Measurements from ENCODE around the gene CLDN3.

Gene CLDN3

DNA sequence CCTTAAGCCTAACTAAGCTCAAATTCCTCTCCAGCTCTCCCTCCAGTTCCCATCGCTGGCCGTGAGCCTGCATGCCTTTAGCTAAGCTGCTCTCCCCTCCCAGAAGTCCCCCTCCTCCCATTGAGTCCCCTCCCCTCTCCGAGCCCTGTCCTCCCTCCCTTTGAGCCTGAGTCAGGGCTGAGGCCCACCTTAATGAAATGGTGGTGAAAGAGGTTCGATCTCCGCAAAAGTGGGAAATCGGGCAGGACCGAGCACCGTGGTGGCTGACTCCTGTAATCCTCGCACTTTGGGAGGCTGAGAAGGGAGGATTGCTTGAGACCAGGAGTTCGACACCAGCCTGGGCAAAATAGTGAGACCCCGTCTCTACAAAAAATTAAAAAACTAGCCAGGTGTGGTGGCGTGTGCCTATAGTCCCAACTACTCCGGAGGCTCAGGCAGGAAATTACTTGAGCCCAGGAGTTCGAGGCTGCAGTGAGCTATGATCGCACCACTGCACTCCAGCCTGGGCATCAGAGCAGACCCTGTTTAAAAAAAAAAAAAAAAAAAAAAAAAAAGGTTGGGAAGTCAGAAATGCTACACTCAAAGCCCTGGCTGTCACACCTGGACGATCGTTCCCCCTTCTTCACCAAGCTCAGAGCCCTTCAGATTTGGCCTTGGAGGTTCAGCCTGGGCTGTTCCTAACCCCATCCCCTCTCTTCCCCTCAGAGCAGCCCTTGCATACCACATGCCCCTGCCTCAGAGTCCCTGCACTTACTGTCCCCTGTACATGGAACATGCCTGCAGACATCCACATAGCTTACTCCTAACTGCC lies 995 bp upstream of the CLDN3 start:
- no peak for DNase-seq

DNA sequence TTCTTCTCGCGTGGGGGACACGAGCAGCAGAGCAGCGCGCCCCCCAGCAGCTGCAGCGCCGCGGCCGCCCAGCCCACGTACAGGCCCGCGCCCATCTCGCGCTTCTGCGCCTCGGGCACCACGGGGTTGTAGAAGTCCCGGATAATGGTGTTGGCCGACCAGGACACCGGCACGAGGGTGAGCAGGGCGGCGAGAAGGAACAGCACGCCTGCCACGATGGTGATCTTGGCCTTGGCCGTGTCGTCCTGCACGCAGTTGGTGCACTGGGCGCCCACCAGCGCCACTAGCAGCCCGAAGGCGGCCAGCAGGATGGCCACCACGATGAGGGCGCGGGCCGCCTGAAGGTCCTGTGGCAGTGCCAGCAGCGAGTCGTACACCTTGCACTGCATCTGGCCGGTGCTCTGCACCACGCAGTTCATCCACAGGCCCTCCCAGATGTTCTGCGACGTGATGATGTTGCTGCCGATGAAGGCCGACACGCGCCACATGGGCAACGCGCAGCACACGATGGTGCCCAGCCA lies 529 bp downstream of the CLDN3 start:
- no peak for DNase-seq

DNA sequence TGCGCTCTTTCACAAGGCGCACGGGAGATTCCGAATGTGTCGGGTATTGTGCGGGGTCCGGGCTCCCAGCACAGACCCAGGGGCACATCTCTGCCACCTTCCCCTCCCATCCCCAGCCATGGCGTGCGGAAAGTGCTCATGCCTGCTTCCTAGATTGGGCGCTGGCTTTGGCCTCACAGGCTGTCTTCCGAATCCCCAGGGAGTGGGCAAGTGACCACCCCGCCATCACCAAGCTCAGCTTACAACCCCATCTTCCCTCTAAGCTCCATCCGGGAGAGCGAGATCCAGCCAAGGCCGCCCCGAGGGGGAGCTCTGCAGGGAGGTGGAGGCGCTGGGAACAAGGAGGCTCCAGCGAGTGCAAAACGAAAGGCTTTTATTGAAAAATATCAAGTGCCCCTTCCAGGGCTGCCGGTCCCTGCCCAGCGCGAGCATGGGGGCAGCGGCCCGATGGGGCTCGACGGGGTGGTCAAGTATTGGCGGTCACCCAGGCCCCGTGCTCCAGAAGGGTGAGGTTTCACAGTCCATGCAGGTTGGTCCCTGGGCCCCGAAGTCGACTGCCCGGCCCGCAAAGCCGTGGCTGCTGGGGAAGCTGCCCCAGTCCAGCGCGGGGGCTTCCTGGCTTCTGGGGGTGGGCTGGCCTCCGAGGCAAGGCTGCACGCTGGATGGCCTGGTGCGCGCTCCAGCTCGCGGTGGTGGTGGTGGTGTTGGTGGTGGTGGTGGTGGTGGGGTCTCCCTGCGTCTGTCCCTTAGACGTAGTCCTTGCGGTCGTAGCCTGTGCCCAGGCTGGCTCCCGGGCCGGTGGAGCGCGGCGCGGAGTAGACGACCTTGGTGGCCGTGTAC lies 1.2 kb downstream of the CLDN3 start:
- no peak for DNase-seq

DNA sequence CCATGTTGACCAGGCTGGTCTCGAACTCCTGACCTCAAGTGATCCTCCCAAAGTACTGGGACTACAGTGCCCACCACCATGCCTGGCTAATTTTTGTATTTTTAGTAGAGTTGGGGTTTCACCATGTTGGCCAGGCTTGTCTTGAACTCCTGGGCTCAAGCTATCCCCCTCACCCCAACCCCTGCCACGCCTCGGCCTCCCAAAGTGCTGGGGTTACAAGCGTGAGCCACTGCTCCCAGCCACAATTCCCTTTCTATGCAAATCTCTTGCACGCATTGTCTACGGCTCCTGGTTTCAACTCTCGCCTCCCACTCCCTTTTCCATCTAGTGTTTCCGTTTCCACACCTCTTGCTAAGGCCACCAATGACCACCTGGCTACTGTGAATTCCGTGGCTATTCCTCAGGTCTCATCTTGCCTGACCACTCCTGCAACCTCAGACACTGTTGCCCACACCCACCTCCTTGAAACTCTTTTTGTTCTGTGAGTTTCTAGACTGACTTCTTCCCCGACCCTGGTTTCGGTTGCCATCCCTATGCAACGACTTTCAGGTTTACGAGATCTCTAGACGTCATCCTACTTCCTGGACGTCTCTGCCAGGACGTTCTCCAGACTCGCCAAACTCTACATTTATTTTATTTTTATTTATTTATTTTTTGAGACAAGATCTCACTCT lies 3.4 kb downstream of the CLDN3 start:
- no peak for DNase-seq

DNA sequence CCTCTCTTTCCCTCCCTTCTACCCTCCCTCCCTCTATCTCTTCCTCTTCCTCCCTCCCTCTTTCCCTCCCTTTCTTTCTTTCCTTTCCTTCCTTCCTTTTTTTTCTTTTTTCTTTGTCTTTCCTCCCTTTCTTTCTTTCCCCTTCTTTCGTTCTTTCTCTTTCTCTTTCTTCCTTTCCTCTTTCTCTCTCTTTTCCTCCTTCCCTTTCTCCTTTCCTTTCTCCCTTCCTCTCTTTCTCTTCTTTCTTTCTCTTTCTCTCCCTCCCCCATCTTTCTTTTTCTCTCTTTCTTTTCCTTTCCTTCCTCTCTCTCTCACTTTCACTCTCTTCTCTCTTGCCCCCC lies 7.4 kb downstream of the CLDN3 start:
- no peak for DNase-seq

DNA sequence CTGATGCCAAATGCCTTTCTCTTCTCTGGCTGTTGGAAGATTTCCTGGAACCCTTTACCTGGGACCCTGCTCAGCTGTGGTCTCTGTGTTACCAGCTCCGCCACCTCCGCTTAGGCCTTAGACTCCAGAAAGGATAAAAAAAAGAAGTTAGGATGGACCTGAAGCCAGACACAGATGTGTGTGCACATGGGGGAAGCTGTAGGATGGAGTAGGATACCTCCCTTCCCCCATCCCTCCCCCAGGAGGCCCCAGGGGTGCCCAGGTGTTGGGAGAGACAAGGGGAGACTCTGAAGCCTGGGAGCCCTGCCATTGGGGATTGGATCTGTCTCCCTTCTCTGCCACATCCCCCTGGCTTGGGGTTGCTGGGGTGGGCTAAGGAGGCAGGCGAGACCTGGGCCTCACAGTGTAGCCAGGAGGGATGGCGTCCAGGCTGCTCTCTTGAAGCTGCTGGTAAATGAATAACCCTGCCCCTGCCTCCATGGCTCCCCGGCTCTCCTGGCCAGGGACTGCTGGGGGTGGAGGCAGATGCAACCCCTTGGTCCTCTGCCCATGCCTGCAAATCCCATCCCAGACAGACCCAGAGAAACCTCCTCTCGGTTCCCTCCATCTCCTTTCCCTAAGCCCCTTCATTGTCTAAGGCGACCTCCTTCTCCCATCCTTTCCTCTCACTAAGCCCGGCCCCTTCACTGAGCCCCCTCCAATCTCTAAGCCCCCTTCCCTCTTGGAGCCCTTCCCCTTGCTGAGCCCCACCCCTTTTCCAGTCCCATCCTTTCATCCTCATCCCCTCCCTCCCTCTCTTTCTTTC lies 8.0 kb downstream of the CLDN3 start:
- no peak for DNase-seq

DNA sequence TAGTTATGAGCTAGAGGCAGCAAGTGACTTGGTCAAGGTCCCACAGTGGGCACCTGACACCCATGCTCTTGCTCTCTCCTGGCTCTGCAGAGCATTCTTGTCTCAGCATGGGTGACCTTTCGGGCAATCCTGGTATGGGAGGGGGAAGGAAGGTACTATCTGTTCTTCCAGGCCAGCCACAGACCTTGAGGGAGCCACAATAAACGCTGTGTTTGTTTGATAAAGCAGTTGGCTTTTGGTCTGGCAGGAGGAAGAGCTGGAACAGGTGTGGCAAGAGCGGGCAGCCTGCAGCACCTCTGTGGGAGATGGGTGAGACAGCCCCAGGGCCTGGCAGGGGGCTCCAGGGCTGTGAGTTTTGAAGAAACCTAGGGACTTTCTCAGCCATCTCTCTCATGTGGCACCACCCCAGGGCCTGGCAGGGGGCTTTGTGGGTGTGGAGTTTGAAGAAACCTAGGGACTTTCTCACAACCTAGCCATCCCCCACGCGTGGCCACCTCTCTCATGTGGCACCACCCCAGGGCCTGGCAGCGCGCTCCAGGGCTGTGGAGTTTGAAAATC lies 11.4 kb downstream of the CLDN3 start:
- DNase-seq, result no peak

DNA sequence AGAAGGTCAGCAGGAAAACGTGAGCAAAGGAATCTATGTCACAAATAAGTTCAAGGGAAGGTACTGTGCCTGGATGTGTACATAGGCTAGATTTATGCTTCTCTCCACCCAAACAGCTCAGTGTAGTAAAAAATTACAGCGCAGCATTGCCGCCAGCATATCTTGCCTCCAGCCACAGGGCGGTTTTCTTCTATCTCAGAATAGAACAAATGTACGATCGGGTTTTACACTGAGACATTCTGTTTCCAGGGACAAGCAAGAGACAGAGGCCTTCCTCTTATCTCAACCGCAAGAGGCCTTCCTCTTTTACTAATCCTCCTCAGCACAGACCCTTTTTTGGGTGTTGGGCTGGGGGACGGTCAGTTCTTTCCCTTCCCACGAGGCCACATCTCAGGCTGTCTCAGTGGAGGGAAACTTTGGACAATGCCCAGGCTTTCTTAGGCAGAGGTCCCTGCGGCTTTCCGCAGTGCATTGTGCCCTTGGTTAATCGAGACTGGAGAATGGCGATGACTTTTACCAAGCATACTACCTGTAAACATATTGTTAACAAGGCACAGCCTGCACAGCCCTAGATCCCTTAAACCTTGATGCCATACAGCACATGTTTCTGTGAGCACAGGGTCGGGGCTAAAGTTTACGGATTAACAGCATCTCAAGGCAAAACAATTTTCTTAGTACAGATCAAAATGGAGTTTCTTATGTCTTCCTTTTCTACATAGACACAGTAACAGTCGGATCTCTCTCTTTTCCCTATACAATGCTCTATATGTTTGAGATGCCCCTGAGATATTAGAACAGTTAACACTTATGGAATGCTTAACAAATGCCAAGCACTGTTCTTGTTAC lies 19.9 kb downstream of the CLDN3 start:
- DNase-seq, result no peak

DNA sequence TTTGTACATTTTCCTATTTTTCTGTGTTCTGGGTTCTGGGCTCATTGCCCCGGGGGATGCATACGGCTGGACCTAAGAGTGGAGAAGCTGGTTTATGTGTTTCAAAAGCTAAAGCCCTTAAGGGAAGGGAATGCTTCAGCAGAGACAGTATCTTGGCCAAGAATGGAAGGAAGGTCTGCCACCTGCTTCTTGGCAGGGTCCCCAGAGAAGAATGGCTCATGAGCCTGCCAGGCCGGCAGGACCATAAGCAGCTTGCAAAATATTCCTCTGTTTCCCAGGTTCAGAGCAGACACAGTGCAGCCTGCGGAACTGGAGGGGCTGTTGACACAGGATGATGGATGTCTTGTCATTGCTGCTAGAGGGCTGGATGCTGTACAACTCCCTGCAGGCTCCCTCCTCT lies 23.7 kb downstream of the CLDN3 start:
- DNase-seq, result no peak

DNA sequence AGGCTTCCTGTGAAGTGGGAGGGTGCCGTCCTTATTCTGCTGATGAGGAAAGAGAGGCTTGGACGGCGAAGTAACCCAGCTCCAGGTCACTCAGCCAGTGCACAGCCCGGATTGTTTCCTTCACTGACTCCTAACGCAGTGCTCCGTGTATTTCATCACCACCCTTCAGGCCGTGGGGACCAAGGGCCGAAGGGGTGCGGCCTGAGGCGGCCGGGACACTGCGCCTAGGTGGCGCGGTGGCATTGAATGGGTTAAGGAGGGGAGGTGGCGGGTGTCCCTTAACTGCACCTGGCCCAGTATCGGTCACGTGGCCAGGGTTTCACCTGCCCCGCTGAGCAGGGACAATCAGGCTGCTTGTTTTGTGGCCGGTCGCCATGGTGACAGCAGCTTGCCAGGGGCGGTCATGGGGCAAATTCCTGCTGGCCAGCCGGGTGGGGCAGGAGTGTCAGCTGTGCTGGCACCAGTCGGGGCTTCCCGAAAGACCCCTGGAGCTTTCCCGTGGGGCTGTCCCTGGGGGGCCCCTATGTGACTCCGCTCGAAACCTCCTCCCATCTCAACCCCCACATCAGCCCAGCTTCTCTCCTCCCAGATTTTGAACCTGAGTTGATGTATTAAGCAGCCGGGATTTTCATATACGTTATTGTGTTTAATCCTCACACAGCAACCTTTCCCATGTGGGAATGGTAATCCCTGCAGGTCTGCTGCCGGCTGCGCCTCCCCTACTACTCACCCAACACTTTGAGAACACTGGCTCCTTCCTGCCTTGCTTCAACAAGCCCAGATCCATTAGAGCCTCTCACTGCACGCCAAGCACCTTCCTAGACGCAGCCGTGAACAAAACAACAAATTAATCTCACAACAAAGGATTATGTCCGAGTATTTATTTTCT lies 27.1 kb downstream of the CLDN3 start:
- no peak for DNase-seq

DNA sequence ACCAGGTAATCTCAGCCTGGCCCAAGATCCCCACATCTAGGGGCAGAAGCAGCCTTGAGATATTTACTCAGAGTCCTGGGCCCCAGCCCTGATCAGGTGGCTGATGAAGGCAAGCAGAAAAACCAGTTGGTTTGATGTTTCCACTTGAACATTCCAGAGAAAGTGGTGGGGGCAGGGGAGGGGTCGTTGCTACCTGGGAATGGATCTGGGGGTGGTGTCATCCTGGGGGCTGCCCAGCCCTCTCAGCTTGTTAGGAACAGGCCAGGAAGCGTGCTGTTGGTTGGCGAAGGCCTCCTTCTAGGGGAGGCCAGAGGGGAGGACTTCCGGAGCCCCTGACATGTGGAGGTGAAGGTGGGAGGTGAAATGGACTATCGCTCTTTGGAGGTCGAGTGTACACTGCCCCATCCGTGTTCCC lies 27.7 kb downstream of the CLDN3 start:
- DNase-seq, result no peak

DNA sequence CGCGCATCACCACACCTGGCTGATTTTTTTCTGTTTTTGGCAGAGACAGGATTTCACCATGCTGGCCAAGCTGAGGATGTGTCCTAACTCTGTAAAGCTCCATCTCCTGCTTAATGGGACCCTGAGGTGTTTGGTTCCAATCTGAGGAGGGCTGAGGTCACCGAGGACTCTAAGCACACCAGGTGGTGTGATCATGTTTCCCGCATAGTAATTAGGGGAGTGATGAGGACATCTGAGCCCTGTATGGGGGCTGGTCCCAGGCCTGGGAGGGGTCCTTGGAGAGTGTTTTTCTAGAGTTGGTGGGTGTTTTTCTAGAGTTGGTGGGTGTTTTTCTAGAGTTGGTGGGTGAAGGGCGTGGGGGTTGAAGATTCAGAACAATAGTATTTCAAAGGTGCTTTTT lies 28.5 kb downstream of the CLDN3 start:
- no peak for DNase-seq

DNA sequence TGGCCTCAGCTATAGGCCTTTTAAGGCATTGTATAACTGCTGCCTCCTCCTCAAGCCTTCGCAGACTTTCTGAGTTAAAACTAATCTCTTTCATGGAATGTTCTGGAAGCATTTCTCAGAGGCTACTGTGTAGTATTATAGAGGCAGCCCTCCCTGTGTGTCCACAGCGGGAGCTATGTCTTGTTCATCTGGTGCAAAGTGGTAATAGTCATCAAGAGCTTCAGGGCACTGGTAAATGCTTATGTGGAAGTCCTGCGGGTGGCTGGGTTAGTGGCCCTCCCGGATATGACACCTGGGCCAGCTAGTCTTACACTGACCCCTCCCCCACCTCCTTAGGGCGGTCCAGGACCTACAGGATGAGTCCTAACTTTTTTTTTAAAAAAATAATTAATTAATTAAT lies 29.3 kb downstream of the CLDN3 start:
- no peak for DNase-seq

DNA sequence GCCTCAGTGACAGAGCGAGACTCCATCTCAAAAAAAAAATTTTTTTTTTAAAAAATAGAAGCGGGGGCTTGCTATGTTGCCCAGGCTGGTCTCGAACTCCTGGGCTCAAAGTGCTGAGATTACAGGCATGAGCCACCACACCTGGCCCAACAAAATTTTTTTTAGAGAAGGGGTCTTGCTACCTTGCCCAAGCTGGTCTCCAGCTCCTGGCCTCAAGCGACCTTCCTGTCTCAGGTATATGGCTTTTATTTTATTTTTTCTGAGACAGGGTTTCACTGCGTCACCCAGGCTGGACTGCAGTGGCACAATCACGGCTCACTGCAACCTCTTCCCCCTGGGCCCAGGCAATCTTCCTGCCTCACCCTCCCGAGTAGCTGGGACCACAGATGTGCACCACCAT lies 29.9 kb downstream of the CLDN3 start:
- DNase-seq, result no peak

DNA sequence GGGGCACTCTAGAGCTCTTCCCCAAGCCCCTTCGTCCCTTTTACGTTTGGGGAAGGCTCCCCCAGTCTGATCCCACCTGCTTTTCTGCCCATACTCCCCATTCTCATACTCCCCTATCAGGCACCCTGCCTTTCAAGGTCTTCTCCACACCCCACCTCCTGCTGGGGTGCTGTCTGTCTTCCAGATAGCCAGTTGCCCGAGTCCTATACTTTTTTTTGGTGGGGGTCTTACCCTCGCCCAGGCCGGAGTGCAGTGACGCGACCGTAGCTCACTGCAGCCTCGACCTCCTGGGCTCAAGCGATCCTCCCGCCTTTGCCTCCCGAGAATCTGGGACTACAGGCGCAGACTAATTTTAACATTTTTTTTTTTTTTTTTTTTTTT lies 30.7 kb downstream of the CLDN3 start:
- no peak for DNase-seq

DNA sequence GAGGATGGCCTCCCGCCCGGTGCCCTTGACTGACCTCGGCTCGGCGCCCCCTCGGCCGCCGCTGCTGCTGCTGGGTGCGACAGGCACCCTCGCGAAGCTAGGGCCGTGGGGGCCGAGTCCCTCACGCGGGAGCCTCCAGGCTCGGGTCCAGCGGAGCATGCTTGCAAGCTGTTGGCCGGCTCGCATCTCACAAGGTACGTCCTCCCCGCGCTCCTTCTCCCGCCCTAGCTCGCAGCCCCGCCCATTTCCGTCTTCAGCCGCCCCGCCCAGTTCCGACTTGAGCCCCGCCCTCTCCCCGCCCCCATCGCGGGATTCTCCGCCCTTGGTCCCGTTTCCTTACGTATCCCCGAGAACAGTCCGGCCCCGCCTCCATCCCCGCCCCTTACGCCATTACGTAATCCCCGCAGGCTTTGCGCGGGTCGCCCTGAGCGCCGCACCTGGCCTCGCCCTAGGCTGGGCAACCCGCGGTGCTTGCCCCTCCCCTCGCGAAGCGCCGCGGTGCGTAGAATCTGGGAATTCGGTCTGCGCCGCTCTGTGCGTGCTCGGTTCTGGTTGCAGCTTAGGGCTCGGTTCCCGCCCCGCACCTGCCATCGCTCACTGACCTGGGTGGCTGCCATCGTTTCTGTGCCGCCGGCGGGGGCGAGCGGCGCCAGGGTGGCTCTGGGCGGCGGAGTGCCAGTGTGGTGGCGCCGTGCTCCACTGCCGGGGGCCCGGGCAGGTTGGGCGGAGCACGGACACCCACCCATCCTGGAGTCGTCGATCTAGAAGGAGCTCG lies 31.3 kb downstream of the CLDN3 start, which contains the start of gene ABHD11:
ABHD11 (minus strand) TSS at position 191 of the 775 bp plus-strand sequence; CDS start at position 159, 32 bp downstream.
- peak; percentile 97 for DNase-seq

DNA sequence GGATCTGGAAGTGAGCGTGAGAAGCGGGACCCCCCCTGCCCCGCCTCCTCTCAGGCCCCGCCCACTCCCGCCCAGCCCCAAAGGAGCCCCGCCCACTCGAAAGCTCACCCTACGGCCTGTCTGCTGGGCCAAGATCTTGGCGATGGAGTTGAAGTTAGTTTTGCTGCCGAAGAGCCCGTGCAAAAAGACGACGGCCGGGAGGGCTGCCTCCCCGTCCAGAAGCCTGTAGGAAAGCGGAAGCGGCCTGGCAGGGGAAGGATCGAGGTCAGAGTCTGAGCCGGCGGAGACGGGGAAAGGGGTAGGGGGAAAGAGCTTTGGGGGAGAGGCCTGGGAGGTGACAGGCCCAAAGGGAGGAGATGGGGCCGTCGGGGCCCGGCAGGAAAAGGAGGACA lies 31.9 kb downstream of the CLDN3 start:
- DNase-seq, result peak; percentile 54

DNA sequence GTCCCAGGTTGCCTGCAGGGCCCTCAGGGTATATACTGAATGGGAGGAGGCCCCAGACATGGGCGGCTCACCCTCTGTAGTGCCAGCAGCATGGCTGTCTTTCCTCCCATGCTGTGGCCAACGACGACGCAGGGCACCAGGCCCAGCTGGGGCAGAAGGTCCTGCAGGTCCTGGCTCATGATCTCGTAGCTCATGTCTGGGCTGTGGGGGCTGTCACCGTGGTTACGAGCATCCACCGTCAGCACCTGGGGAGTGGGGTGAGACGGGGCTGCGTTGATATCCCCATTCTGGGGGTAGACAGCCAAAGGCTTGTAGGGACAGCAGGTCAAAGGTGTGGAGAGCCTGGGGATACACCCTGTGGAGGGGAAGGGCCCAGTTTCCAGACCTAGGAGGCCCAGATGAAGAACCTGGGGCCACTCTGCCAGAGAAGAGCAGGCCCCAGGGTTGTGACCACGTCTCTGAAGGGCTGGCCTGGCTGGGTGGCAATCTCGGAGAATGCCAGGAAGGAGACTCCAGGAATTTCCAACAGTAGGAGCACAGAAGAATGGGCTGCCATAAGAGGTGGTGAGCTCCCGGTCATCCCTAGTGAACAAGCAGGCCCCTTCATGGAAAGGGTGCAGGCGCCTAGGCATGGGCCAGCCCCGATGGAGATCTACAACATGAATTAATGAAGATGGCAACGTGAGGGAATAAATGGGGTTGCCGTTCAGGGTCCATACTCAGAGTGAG lies 32.4 kb downstream of the CLDN3 start:
- DNase-seq, result no peak

DNA sequence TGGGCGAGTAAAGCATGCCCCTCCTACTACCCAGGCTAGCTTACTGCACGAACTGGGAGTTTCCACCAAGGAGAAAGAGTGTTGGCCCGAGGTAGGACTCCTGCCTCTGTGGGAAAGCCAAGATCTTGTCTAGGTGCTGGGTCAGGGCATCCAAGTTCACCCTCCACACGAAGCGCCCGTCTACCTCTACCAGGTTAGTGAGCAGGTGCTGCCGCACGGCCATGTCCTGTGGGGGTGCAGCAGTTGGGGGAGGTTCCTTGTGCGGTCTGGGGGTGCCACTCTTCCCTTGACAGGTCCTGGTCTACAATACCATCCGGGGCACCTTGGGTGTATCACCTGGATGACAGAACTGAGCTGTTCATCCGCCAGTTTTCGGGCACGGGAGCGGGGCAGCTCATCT lies 33.2 kb downstream of the CLDN3 start:
- no peak for DNase-seq

Measured in effector CD4-positive, alpha-beta T cell (primary cell).